ENCODE data around the gene MARCKS.
A peak's percentile ranks its signal among the peaks of the same experiment; 100 is the strongest.

The MARCKS gene, protein sequence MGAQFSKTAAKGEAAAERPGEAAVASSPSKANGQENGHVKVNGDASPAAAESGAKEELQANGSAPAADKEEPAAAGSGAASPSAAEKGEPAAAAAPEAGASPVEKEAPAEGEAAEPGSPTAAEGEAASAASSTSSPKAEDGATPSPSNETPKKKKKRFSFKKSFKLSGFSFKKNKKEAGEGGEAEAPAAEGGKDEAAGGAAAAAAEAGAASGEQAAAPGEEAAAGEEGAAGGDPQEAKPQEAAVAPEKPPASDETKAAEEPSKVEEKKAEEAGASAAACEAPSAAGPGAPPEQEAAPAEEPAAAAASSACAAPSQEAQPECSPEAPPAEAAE

GRCh38 chr6:113856625-113857555 lies at the start of gene MARCKS:
TSS of gene MARCKS (plus strand) at chr6:113857345. CDS start at chr6:113857746, 401 bp downstream.
- peak; percentile 98 for DNase-seq

GRCh38 chr6:113809826-113810225 lies 47.3 kb upstream of the MARCKS start:
- DNase-seq: no peak

- DNase-seq: no peak
Observed at GRCh38 chr6:113813142-113813541, 44.0 kb upstream of the MARCKS start.

- no peak for DNase-seq
Observed at GRCh38 chr6:113818578-113818977, 38.6 kb upstream of the MARCKS start.

GRCh38 chr6:113819169-113819830 lies 37.8 kb upstream of the MARCKS start:
- peak; percentile 20 for DNase-seq

GRCh38 chr6:113820761-113821160 lies 36.4 kb upstream of the MARCKS start:
- no peak for DNase-seq

DNA sequence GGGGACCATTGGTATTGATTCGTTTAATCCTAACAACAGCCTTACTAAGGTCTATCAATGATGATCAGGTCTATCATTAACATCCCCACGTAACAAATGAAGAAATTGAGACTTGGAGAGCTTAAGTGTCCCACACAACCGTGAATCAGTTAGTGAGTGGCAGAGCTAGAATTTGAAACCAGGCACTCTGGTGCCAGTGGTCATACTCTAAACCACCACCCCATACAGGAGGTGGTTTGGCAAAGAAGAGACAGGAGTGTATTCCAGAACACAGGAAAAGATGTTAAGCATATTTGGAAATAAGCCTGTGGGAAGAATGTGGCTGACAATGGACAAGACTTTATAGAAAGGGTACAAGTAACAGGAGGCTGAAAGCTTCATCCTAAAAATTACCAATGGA lies 35.7 kb upstream of the MARCKS start:
- no peak for DNase-seq

- no peak for DNase-seq
Observed at GRCh38 chr6:113823916-113824315, 33.2 kb upstream of the MARCKS start.

DNA sequence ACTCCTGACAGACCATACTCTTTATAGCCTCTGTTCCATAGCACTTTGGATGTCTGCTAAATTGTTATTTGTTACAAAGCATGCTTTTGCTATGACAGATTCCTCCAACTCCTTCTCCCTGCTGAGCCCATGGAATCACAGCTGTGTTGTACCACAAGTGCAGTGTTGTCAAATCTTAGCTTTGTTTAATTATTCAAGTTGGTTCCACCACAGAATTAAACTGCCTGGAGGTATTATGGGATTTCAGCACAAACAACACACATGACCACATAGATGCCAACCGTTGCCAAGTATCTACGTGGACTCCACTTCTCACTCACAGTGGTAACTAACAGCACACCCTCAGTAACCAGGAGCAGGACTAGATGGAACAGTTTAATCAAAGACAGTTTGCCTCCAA lies 32.7 kb upstream of the MARCKS start:
- DNase-seq: no peak

GRCh38 chr6:113824866-113825265 lies 32.3 kb upstream of the MARCKS start:
- DNase-seq: no peak

DNA sequence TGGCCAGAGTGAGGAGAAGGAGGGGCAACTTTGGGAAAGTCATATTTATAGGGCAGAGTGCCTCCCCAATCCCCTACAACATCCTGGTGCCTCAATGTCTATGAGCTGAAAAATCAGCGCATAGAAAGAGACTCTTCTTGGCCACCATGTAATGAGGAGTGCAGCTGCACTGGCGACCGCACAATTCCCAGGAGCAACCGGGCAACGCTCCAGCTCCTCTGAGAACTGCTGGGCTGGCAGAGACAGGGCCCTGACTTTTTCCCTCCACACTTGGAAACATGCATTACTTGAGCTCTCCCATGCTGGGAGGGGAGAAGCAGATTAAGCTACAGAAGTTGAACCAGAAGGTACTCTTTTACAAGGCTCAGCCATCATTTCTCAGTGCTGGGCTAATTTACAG lies 31.4 kb upstream of the MARCKS start:
- DNase-seq: no peak

DNA sequence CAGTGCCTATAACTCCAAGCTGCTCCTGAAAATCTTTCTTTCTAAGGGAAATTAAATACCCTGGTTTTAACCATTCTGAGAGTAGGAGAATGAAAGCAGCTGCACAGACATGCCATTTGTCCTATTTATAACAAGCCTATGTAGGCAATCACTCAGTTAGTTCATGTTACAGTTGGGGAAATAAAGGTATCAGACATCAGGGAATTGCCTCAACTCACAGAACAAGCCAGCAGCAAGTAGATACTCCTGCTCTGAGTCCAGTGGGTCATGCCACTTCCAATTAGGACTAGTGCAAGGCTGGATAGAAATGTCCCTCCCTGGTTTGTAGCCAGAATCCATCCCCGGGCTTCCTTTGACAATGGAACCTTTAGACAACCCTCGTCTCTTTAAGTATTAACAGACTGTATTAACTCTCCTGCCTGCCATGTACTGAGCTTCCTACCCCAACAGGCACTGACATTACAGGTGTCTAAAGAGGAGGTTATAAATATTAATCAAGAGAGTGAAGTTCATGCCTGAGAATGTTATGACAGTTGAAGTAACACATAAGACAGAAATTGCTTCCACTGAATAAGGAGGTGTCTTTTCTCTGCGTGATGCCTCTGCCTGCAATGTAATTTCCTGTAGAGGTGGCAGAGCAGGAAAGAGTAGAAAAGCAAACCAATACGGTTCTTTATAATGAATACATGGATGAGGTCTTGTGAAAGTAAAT lies 28.0 kb upstream of the MARCKS start:
- no peak for DNase-seq

DNA sequence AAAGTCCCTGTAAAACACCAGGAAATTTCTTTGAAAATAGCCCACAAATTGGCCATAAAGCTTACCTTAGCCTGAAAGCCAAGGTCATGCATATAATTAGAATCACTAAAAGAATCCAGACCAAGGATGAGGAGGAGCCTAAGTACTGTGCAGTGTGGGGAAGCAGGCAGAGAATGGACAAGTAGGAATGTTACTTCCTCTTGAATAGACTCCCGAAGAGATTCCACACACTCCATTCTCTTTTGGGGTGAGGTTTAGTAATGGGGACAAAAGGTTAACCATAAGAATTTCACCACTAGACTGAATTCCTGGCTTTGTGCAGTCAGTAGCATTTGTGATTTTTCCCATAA lies 27.5 kb upstream of the MARCKS start:
- DNase-seq: no peak

GRCh38 chr6:113830140-113830539 lies 27.0 kb upstream of the MARCKS start:
- DNase-seq: no peak

- no peak for DNase-seq
Observed at GRCh38 chr6:113833537-113833936, 23.6 kb upstream of the MARCKS start.

- no peak for DNase-seq
Observed at GRCh38 chr6:113837170-113837569, 20.0 kb upstream of the MARCKS start.

GRCh38 chr6:113842165-113842564 lies 15.0 kb upstream of the MARCKS start:
- DNase-seq: no peak

GRCh38 chr6:113843500-113844073 lies 13.6 kb upstream of the MARCKS start:
- no peak for DNase-seq

DNA sequence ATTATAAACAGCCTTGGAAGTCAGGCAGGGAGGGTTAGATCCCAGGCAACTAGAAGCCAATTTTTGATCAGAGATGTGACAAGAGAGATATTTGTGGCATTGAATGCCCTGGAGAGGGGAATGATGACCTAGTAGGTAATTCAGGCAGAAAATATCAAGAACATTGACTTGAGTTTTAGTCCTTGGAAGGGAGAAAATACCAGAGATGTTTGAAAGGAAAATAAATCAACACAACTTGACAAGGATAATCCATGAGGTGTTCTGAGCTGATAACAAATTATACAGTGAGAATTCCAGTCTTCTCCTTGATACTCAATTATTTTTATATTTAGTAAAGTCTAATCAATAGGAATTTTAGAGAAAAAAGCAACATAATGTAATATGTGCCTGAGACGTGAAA lies 10.6 kb upstream of the MARCKS start:
- DNase-seq: no peak

GRCh38 chr6:113847447-113847846 lies 9.7 kb upstream of the MARCKS start:
- no peak for DNase-seq

GRCh38 chr6:113848280-113848679 lies 8.9 kb upstream of the MARCKS start:
- no peak for DNase-seq

DNA sequence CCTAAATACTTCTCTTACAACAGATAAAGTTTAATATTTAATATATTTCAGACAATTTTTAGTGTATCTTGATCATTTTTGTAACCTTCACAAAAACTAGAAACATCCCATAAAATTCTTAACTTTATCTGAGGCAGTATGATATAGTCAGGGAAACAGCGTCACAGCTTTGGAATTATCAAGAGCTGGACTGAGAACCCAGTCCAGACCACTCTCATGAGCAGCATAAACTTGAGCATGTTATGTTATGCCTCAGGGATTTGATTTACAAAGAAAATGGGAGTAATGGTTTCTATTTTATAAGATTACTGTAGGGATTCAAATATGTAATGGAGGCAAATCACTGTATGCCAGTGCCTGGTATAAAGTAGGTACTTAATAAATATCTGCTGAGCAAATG lies 8.3 kb upstream of the MARCKS start:
- no peak for DNase-seq

- no peak for DNase-seq
Observed at GRCh38 chr6:113853252-113853651, 3.9 kb upstream of the MARCKS start.
